ENCODE results near the gene VIPR2. TPM values are rescaled to one million over a fixed set of nuclear protein-coding genes. Genes with fewer than 3 reads are reported as not detected.

VIPR2 gene
- total RNA-seq, 4 donors from 2014 or later: 0.38 to 2.4 (median 0.56) TPM

- no peak for TF ChIP-seq CTCF (IDR thresholded peaks at IDR 0.05; ENCODE audit: low read depth)
Measured at GRCh38 chr7:159154243-159154642, 9.6 kb upstream of the VIPR2 start.

- no peak for TF ChIP-seq CTCF (IDR thresholded peaks at IDR 0.05; ENCODE audit: low read depth)
Measured at GRCh38 chr7:159153511-159153910, 8.8 kb upstream of the VIPR2 start.

DNA sequence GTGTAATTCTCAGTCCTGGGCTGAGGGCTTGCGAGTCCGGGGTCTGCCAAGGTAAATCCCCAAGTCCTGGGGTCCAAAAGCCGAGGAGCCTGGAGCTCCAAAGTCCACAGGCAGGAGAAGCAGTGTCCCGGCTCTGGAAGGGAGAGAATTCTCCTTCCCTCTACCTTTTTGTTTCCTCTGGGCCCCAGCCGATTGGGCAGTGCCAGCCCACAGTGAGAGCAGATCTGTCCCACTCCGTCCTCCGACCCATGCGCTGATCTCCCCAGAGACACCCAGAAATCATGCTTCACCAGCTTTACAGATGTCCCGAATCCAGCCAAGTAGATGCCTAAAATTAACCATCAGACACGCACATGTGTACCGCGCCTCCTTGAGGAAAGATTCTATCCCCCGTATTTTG lies 8.1 kb upstream of the VIPR2 start:
- TF ChIP-seq CTCF (IDR thresholded peaks at IDR 0.05; ENCODE audit: low read depth): no peak

GRCh38 chr7:159151231-159151630 lies 6.6 kb upstream of the VIPR2 start:
- TF ChIP-seq CTCF (IDR thresholded peaks at IDR 0.05; ENCODE audit: low read depth): no peak

DNA sequence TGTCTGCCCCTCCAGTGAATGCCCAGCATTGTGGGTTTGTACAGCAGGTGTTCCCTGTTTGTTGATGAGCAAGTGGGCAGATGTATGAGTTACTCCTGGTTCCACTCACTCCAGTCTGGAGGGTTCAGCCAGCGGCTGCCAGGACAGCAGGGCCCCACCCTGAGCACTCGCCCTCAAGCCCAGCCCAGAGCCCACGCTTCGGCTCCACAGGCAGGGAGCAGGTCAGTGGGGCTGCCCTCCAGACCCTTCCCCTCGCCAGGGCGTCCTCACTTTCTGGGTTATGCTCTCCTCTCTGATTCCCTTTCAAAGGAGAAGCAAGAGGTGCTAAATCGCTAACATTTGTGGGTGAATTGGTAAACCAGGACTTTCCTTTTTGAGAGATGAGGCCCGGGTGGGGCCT lies 4.8 kb upstream of the VIPR2 start:
- no peak for TF ChIP-seq CTCF (IDR thresholded peaks at IDR 0.05; ENCODE audit: low read depth)

DNA sequence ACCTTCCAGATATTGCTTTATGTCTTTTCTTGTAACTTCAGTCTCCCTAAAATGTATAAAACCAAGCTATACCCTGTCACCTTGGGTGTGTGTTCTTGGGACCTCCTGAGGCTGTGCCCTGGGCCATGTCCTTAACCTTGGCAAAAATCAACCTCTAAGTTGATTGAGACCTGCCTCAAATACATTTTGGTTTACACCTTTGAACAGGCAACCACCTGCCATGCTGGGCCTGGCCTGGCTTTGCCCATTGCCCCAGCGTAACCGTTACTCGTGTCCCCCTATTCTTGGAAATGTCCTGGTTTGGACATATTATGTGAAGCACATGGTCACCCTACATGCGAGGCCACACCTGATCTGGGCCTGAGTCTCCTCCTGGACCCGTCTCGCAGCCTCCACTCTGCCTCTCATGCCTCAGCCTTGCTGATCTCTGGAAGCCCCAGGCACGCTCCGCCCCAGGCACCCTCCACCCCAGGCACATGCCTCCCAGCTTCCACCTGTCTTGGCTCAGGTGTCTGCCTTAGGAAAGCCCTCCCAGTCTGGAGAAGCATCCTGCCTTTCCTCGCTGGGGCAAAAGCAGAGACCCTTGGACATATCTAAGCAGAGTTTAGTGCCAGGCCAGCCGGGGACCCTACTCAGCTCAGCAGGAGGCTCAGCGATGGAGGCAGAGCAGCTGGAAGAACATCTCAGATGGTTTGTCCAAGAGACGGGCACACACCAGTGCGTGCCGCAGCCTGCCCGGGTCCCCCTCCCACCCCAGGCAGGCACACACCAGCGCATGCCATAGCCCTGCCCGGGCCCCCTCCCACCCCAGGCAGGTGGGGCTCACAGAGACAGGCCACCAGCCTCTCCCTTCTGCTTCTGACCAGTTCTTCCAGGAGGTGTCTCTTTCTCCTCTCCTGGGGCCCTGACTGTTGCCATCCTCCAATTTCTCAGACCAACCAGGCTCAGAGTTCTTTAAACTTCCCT lies 4.0 kb upstream of the VIPR2 start:
- TF ChIP-seq CTCF (IDR thresholded peaks at IDR 0.05; ENCODE audit: low read depth): no peak

- no peak for TF ChIP-seq CTCF (IDR thresholded peaks at IDR 0.05; ENCODE audit: low read depth)
Measured at GRCh38 chr7:159147687-159148086, 3.0 kb upstream of the VIPR2 start.

Data from subcutaneous adipose tissue (tissue), 4 donors.